ENCODE results near the gene CLDN20. TPM values are rescaled to one million over a fixed set of nuclear protein-coding genes. Genes with fewer than 3 reads are reported as not detected.

The CLDN20 gene
- total RNA-seq, 4 donors from 2014 or later, result 1.5 to 4.4 (median 3.3) TPM

DNA sequence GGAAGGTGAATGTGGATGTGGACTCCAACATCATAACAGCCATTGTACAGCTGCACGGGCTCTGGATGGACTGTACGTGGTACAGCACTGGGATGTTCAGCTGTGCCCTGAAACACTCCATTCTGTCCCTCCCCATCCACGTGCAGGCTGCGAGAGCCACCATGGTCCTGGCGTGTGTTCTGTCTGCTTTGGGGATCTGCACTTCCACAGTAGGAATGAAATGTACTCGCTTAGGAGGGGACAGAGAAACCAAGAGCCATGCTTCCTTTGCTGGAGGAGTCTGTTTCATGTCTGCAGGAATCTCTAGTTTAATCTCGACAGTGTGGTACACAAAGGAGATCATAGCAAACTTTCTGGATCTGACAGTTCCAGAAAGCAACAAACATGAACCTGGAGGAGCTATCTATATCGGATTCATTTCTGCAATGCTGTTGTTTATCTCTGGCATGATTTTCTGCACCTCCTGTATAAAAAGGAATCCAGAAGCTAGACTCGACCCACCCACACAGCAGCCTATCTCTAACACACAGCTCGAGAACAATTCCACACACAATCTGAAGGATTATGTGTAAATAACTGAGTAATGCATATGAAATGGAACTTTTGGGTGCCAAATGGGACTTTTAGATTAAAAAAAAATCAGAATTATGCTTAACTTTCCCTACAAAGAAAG, 12.1 kb downstream of the CLDN20 start:
- Histone ChIP-seq H3K4me1 (peaks cover 0 to 52% (median 22%) of the 10 kb centered on the region in 4 donors), H3K27ac (peak overlapping the region; percentile 8 to 68 (median 43)), H3K4me3 (no peak overlapping the region), H3K36me3 (peaks cover 0 to 8% (median 0%) of the 10 kb centered on the region in 3 donors), H3K9me3 (no peaks in the 10 kb centered on the region), H3K27me3 (no peaks in the 10 kb centered on the region)
- DNase-seq (ENCODE audit: low spot score in 2 of 2), result no peak
- no peak for TF ChIP-seq POLR2A (IDR thresholded peaks at IDR 0.05)
- no peak for TF ChIP-seq EP300 (IDR thresholded peaks at IDR 0.05)
- TF ChIP-seq, protein P1, sequence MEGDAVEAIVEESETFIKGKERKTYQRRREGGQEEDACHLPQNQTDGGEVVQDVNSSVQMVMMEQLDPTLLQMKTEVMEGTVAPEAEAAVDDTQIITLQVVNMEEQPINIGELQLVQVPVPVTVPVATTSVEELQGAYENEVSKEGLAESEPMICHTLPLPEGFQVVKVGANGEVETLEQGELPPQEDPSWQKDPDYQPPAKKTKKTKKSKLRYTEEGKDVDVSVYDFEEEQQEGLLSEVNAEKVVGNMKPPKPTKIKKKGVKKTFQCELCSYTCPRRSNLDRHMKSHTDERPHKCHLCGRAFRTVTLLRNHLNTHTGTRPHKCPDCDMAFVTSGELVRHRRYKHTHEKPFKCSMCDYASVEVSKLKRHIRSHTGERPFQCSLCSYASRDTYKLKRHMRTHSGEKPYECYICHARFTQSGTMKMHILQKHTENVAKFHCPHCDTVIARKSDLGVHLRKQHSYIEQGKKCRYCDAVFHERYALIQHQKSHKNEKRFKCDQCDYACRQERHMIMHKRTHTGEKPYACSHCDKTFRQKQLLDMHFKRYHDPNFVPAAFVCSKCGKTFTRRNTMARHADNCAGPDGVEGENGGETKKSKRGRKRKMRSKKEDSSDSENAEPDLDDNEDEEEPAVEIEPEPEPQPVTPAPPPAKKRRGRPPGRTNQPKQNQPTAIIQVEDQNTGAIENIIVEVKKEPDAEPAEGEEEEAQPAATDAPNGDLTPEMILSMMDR (IDR thresholded peaks at IDR 0.05), result no peak
- WGBS, 2 donors, result 36 to 41% methylated on average over 10 of the region's 10 CpGs

DNA sequence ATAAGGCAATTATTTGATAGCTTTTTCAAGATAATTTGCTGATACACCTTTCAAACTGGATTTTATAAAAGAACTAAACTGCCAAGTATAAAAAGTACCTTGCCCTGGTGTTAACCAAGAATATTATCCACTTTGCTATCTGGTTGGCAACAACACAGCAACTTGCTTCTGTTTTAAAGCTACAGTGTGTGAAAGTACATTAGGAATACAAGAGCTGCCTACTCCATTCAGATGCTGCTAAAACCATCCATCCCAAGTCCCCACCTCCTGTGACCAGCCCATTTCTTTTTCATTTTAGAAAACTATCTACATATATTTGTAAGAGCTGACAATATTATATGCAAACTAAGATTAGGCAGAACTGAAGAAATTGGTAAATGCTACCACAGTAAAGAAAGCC, 12.8 kb downstream of the CLDN20 start:
- Histone ChIP-seq H3K36me3 (peaks cover 0 to 13% (median 0%) of the 10 kb centered on the region in 3 donors), H3K27me3 (no peaks in the 10 kb centered on the region), H3K9me3 (no peaks in the 10 kb centered on the region), H3K27ac (peak overlapping the region in 2 of 4 donors; percentile 55 to 68), H3K4me1 (peaks cover 0 to 52% (median 21%) of the 10 kb centered on the region in 4 donors), H3K4me3 (no peak overlapping the region)
- no peak for DNase-seq (ENCODE audit: low spot score in 2 of 2)
- TF ChIP-seq POLR2A (IDR thresholded peaks at IDR 0.05) (no peak), EP300 (IDR thresholded peaks at IDR 0.05) (no peak)
- TF ChIP-seq, protein P1 (IDR thresholded peaks at IDR 0.05), result no peak

GRCh38 chr6:155278319-155279049, 14.7 kb downstream of the CLDN20 start:
- DNase-seq (ENCODE audit: low spot score in 2 of 2), result no peak
- Histone ChIP-seq H3K4me1 (peaks cover 0 to 36% (median 9%) of the 10 kb centered on the region in 4 donors), H3K36me3 (peaks cover 0 to 26% (median 0%) of the 10 kb centered on the region in 3 donors), H3K9me3 (no peaks in the 10 kb centered on the region), H3K4me3 (no peak overlapping the region), H3K27me3 (no peaks in the 10 kb centered on the region), H3K27ac (no peak overlapping the region)
- TF ChIP-seq, protein P1 (IDR thresholded peaks at IDR 0.05), result no peak
- TF ChIP-seq EP300 (IDR thresholded peaks at IDR 0.05) (no peak), POLR2A (IDR thresholded peaks at IDR 0.05) (no peak)
- WGBS, 2 donors, result 85 to 93% methylated on average over 5 of the region's 5 CpGs

GRCh38 chr6:155284775-155285174, 21.0 kb downstream of the CLDN20 start:
- Histone ChIP-seq H3K27ac (no peak overlapping the region), H3K4me3 (no peak overlapping the region), H3K27me3 (no peaks in the 10 kb centered on the region), H3K4me1 (no peaks in the 10 kb centered on the region), H3K9me3 (no peaks in the 10 kb centered on the region), H3K36me3 (peaks cover 0 to 47% (median 0%) of the 10 kb centered on the region in 3 donors)
- DNase-seq (ENCODE audit: low spot score in 2 of 2), result no peak
- WGBS, 2 donors, result 93 to 94% methylated on average over 4 of the region's 4 CpGs
- no peak for TF ChIP-seq EP300 (IDR thresholded peaks at IDR 0.05)
- TF ChIP-seq, protein P1 (IDR thresholded peaks at IDR 0.05), result no peak
- no peak for TF ChIP-seq POLR2A (IDR thresholded peaks at IDR 0.05)

DNA sequence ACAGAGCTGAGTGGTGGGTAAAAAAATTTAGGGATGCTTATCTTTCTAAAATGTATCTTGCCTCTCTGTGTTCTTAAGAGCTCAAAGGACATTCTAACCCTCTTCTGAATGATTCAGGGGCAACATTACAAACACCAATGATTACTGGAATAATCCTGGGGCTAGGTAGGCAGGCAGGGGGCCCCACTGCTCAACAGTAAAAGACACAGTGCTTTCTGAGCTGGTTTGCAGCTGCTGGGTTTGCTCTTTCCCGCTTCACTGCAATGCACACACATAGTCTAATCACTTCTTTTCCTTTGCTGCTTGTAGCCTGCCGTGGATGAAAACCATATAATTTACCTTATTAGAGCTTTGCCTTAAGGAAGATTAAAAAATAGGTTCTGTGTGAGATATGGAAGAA, 23.9 kb downstream of the CLDN20 start:
- Histone ChIP-seq H3K4me3 (no peak overlapping the region), H3K27ac (no peak overlapping the region), H3K36me3 (peaks cover 0 to 58% (median 0%) of the 10 kb centered on the region in 3 donors), H3K9me3 (no peaks in the 10 kb centered on the region), H3K4me1 (no peaks in the 10 kb centered on the region), H3K27me3 (no peaks in the 10 kb centered on the region)
- DNase-seq (ENCODE audit: low spot score in 2 of 2), result no peak
- 68 to 75% methylated on average over 2 of the region's 2 CpGs for WGBS, 2 donors
- no peak for TF ChIP-seq POLR2A (IDR thresholded peaks at IDR 0.05)
- TF ChIP-seq EP300 (IDR thresholded peaks at IDR 0.05), result no peak
- TF ChIP-seq, protein P1 (IDR thresholded peaks at IDR 0.05), result no peak
